D721Med (cell line): ENCODE data around the gene BIN1.

ENCODE experiments used
- DNase-seq: peaks from one replicate; pipeline ENCODE4 v3.0.0; 2011; ENCODE audit warnings: low spot score; ENCODE audit not compliant: insufficient read length
- FAIRE-seq: peaks from 2 replicates; lab custom pipeline; 2011; peaks lifted over from hg19 to GRCh38; lab: Jason Lieb, UNC
- CTCF ChIP-seq: IDR thresholded peaks from 2 replicates; pipeline ENCODE4 v1.5.1; 2012; ENCODE audit warnings: mild to moderate bottlenecking, control low read depth; ENCODE audit not compliant: insufficient read depth; ENCODE audit errors: missing control alignments

Gene BIN1

DNA sequence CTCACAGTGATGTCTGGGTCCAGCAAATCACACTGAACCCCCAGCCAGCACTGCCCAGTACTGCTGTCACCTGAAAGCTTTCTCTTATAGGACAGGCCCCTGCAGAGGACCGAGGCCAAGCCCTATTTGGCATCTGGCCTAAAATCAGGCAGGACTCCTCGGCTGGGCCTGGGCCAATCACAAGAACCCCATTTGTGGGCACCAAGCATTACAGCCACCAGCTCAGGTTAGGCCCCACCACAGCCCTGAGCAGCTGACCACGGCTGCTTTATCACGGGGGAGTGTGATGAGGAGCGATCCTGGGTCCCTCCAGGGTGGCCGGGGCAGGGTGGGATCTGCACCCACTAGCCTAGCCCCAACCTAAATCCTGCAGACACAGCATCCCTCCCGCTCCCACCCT lies 8.2 kb downstream of the BIN1 start:
- FAIRE-seq (no peak), DNase-seq (no peak)
- no peak for TF ChIP-seq CTCF

DNA sequence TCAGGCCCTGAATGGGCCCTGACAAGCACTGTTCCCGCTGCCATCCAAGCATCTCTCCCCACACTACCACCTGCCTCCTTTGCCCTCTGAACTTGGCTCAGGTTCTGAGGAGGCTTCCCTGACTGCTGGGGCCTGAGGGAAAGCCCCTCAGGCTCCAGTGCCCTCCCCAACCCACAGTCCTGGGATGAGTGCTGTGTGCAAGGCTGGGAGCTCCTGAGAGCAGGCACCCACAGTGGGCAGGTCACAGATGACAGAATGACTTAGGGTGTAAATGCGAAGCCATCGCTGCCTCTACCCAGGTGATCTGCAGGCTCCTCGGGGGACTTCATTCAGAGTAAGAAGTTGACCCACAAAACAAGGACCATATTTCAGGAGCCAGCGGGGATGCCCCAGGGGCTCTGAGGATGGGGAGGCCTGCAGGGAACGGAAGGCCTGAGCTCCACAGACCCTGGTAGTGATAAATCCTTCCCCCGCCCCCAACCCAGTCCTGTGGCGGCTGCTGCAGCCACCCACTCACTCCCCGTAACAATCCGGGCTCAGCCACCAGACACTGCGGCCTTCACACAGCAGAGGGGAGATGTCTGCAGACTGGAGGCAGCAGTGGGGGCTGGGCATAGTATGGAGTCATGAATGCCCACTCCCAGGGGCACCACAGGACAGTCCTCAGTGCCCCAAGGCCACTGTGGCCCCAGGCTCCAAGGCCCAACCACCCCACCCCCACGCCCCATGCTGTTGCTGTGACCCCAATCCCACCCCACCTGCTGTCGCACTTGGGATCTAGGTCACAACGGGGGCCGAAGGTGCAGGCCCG lies 8.9 kb downstream of the BIN1 start:
- DNase-seq, result no peak
- FAIRE-seq, result no peak

DNA sequence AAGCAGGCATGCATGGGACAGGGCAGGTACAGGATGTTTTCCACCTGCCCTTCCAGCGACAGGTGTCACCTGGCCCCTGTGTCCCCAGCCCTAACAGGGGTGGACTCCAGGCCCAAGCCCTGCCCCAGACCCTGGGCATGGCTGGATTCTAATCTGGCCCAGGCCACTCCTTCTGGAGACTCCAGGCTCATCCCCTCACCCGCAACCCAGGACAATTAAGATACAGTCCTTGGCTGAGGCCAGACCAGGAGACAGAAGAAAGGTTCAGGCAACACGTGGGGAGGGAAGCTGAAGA lies 9.5 kb downstream of the BIN1 start:
- TF ChIP-seq CTCF, result no peak
- DNase-seq (no peak), FAIRE-seq (no peak)

More for the DNA sequence above, 8.9 kb downstream of the BIN1 start:
- no peak for TF ChIP-seq CTCF

- DNase-seq (no peak), FAIRE-seq (no peak)
- TF ChIP-seq CTCF, result no peak
Observed at GRCh38 chr2:127096718-127097470, 10.1 kb downstream of the BIN1 start.

DNA sequence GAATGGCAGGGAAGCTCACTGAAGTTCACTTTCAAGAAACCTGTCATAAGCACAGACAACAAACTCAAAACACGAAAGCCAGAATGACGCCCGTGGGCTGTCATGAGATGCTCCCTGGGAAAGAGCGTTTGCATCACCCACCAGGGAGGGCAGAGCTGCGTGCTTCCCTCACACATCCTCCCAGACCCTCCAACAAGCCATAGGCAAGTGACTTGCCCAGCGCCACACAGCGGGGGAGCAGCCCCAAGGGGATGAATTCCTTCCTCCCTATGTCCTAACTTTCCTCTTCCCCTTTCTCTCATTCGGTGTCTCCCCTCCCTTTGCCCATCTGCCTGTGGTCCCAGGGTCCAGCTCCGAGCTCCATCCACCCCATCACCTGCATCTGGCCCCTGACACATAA lies 10.7 kb downstream of the BIN1 start:
- TF ChIP-seq CTCF, result no peak
- FAIRE-seq, result no peak
- DNase-seq, result no peak

DNA sequence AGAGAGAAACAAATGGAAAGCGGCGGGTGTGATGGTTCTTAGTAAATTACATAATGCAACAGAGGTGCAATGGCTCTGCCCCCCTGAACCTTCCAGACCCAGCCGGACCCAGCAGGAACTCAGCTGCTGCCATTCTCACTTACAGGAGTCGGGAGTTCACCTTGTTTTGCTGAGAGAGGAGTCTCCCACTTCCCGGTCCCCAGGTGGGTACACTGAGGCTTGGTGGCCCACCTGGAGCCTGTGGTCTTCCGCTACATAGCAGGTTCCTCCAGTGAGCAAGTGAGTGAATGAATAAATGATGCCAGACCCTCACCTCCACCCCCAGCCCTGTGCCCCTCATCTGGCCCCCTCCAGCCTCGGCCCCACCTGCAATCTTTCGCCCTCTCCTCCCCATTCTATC lies 11.2 kb downstream of the BIN1 start:
- DNase-seq (no peak), FAIRE-seq (no peak)

More for the DNA sequence above, 11.2 kb downstream of the BIN1 start:
- no peak for TF ChIP-seq CTCF
